Stimulated activated CD4-positive, alpha-beta T cell treated with anti-CD3 and anti-CD28 coated beads, Interleukin-15, amount 100 ng/mL, for 24 hours (primary cell): ENCODE measurements around the gene PTPN13.

ENCODE experiments used
- DNase-seq: peaks from one replicate; pipeline ENCODE4 v3.0.0-alpha.2; 2020

Gene PTPN13

GRCh38 chr4:86720508-86721068, 126.5 kb downstream of the PTPN13 start:
- no peak for DNase-seq

- DNase-seq = no peak
Observed at GRCh38 chr4:86721412-86721811, 127.3 kb downstream of the PTPN13 start.

DNA sequence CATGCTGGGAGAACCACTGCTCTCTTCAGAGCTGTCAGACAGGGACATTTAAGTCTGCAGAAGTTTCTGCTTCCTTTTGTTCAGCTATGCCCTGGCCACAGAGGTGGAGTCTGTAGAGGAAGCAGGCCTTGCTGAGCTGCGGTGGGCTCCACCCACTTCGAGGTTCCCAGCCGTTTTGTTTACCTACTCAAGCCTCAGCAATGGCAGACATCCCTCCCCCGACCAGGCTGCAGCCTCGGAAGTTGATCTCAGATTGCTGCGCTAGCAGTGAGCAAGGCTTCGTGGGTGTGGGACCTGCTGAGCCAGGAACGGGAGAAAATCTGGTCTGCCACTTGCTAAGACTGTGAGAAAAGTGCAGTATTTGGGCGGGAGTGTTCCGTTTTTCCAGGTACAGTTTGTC, 136.2 kb downstream of the PTPN13 start:
- DNase-seq = no peak

DNA sequence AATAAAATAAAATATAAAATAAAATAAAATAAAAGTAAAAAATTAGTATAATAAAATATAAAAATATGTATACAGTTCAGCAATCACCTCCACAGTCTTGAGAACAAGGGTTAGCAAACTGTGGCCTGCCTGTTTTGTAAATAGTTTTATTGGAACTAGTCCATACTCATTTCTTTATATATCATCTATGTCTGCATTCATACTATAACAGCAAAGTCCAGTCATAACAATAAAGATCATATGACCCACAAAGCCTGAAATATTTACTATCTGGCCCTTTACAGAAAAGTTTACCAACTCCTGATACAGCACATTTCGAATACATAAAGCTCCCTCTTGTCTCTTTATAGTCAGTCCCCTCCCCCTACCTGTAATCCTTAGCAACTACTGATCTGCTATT, 143.1 kb downstream of the PTPN13 start:
- DNase-seq = no peak

DNA sequence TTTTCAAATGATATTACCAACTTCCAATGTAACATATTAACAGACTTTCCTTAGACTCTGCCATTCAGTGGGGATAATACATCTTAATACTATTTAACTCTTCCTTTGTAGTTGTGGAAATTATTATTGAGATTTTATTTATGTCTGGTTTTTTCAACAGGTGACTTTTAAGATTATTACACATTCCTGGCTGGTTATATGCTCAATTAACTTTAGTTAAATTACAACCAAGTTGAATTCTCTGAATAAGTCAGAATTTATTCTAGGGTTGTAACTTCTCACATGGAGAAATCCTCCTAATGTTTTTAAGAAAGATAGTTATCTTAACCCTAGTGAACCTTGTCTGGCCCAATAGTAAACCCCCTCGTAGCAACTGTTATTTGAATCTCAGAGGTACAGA, 147.7 kb downstream of the PTPN13 start:
- no peak for DNase-seq

DNA sequence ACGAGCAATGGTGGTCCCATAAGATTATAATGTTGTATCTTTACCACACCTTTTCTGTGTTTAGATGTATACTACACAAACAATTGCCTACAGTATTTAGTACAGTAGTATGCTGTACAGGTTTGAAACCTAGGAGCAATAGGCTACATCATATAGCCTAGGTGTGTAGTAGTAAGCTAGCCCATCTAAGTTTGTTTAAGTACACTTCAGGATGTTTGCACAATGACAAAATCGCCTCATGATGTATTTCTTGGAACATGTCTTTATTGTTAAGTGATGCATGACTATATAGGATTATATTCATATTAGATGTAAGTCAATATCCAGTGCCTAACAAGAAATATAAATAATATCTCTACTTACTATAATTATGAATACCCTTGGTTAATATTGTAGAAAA, 150.5 kb downstream of the PTPN13 start:
- no peak for DNase-seq

DNA sequence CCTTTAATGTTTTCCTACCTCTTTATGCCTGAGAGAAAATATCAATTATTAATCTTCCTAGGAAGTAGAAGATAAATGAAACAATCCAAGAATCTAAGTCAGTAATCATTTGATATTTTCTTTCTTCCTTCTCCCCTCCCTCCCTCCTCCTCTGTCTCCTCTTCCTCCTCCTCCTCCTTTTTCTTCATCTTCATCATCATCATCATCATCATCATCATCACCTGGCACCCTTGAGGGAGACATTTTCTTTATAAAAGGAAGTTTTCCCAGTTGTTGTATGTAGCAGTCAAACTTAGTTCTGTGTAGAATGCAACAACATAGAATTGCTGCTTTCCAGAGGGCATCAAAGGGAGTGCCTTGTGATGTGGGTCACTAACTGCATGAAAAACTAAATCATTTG, 155.0 kb downstream of the PTPN13 start:
- DNase-seq = no peak

GRCh38 chr4:86755388-86755787, 161.3 kb downstream of the PTPN13 start:
- DNase-seq = no peak

- DNase-seq = no peak
Observed at GRCh38 chr4:86757468-86757867, 163.4 kb downstream of the PTPN13 start.

DNA sequence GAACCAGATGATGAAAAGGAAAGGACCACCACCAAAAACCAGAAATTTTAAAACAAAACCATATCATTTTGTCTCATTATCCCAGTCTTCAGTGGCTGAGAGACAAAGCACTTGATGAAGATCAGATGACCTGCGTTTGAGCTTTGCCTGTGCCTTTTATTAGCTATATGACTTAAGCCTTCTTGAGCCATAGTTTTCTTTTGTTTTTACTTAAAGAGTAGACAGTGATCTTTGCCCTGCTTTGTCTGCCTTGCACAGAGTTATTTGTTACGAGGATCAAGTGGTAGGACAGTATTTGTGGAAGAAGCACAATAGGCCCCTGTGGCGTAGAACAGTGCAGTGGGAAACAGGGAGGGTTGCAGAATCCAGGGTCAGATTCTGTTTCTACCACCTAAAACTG, 165.2 kb downstream of the PTPN13 start:
- no peak for DNase-seq

DNA sequence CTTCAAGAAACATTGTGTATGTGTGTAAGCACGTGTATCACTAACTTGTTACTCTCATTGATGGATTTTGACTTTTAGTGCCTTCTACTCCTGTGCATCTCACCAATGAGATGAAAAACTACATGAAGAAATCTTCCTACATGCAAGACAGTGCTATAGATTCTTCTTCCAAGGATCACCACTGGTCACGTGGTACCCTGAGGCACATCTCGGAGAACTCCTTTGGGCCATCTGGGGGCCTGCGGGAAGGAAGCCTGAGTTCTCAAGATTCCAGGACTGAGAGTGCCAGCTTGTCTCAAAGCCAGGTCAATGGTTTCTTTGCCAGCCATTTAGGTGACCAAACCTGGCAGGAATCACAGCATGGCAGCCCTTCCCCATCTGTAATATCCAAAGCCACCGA, 168.5 kb downstream of the PTPN13 start:
- no peak for DNase-seq

DNA sequence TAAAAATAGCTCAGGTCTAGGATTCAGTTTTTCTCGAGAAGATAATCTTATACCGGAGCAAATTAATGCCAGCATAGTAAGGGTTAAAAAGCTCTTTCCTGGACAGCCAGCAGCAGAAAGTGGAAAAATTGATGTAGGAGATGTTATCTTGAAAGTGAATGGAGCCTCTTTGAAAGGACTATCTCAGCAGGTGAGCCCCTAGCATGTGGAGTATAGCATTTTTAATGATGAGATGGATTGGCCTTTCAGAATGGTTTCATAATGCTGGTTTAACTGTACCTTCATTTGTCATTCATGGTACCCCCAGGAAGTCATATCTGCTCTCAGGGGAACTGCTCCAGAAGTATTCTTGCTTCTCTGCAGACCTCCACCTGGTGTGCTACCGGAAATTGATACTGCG, 175.7 kb downstream of the PTPN13 start:
- DNase-seq = no peak

- DNase-seq = no peak
Observed at GRCh38 chr4:86771141-86771540, 177.0 kb downstream of the PTPN13 start.

DNA sequence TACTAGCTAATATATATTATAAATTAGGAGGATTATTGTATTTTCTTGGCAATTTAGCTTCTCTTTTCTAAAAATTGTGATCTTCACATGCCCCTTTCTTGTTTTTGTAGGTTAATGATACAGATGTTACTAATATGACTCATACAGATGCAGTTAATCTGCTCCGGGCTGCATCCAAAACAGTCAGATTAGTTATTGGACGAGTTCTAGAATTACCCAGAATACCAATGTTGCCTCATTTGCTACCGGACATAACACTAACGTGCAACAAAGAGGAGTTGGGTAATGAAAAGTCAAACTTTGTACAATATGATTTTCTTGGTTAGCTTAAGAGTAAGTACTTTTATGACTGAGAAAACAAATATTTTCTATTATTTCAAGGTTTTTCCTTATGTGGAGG, 180.9 kb downstream of the PTPN13 start:
- no peak for DNase-seq

DNA sequence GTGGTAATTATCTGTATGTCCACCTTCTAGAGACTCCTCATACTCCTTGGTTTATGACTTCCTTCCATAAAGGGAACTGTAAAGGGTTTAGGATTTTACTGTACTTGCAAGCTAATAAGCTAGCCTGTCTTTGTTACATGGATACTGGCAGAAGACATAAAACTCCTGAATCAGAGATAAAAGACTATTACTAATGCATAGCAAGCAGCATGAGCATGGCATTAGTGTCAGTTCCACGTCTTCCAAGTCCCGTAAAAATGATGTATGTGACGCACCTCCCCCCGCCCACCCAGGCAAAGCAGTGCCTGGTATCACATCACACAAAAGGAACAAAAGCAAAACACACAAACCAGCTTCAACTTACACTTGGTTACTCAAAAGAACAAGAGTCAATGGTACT, 184.1 kb downstream of the PTPN13 start:
- DNase-seq = no peak

- DNase-seq = no peak
Observed at GRCh38 chr4:86788826-86789225, 194.7 kb downstream of the PTPN13 start.

DNA sequence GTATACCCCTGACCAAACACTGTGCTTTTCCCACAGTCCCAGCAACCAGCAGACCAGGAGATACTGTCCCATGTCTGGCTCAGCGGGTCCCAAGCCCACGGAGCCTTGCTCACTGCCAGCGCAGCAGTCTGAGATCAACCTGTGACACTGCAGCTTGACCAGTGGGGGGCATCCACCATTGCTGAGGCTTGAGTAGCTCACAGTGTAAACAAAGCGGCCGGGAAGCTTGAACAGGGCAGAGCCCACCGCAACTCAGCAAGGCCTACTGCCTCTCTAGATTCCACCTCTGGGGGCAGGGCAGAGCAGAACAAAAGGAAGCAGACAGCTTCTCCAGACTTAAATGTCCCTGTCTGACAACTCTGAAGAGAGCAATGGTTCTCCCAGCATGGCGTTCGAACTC, 197.0 kb downstream of the PTPN13 start:
- no peak for DNase-seq

DNA sequence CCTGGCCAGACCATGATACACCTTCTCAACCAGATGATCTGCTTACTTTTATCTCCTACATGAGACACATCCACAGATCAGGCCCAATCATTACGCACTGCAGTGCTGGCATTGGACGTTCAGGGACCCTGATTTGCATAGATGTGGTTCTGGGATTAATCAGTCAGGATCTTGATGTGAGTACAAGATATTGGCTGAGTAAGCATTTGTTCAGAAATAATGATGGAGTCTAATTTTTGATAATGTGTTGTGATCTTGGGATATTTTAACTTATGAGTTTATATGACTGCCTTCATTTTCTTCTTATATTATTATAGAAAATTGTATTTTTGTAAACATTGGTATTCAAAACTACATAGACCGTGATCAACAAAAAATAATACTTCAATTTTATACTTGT, 215.7 kb downstream of the PTPN13 start:
- no peak for DNase-seq

DNA sequence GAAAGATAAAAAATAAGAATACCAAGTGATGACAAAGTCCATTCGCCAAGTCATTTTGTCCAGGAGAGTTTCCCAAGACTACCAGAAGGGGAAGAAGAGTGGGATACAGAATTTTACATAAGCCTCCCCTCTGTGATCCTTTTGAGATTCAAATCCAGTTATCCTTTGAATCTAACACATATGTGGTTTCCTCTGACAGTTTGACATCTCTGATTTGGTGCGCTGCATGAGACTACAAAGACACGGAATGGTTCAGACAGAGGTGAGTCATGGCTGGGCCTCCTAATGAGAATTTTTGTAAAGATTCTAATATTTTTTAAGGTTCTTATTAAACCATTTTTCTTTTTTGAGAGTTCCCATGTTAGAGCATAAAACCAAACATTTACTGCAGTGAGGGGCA, 216.7 kb downstream of the PTPN13 start:
- DNase-seq = no peak

DNA sequence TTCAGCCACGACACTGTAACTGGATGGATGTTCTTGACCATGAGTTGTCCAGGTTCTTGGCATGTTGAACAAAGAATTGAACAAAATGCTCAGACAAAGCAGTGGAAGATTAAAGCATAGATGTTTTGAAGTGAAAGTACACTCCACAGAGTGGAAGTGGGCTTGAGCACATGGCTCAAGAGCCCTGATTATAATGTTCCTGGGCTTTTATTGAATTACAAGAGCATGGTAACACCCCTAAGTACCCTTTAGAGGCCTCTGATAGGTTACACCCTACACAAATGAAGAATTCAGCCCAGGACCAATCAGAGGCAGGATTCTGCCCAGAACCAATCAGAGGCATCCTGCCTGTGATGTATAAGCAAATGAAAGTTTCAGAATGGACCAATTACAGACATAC, 221.5 kb downstream of the PTPN13 start:
- DNase-seq = no peak

DNA sequence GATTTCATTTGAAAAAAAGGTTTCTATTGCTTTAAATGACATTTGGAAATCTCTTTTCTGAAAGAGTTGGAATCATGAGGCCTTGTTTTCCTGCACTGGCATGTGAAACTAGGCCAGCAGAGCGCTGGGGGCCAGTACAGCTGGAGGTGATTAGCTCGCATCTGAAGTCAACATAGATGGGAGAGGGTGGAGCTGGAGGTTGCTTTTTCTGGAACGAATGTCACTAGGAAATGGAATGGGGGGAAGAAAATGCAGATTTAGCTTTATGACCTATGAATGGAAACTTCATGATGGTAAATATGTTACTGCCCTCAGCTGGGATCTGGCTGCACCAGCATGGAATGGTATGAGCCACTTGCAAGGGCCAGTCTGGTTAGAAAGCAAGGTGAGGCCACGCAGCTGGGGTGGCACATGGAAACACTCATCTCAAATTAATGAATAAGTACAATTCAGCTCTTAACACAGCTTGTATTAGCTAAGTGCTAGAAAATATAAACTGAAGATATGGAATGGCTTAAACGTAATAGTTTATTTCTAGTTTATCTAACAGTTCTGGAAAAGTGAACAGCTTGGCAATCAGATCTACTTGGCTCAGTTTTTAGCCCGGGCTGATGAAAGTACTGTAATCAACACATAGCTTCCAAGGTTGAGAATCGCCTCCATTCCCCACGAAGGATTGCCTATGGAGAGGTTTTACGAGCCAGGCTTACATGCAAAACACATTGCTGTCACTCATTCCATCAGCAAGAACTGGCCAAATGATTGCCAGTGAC, 222.6 kb downstream of the PTPN13 start:
- DNase-seq = no peak

DNA sequence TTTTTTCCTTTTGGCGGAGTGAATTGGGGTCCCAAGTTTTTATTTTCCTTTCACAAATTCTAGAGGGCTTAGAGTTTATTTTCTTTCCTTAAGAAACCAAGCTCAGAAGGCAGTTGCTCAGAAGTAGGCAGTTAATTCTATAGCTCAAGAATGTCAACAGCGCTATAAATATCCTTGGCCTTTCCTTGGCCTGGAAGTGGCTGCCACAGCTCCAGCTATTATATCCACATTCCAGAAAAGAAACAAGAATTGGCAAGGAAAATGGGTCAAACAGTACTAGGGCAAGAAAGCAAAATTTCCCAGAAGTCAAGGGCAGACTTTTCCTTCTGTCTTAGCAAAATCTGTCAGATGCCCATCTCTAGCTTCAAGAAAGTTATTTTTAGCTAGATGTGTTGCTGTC, 224.1 kb downstream of the PTPN13 start:
- DNase-seq = no peak

DNA sequence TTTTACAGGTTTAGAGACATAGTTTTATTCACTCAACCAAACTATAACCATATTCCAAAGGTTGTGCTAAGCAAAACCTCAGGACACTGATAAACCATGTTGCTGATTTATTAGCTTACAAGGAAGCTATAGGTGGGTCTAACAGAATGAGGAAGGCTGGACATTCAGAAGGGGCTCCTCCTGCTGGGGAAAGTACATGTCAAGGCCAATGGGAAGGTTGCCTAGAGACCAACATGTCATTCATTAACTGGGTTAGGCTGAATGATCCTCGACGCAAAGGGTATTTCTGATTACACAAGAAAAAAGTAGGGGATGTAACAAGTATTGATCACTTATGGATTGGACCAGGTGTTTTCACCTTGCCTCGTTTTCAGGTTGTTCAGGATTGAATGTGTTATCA, 224.7 kb downstream of the PTPN13 start:
- no peak for DNase-seq

- no peak for DNase-seq
Observed at GRCh38 chr4:86819561-86819960, 225.4 kb downstream of the PTPN13 start.

DNA sequence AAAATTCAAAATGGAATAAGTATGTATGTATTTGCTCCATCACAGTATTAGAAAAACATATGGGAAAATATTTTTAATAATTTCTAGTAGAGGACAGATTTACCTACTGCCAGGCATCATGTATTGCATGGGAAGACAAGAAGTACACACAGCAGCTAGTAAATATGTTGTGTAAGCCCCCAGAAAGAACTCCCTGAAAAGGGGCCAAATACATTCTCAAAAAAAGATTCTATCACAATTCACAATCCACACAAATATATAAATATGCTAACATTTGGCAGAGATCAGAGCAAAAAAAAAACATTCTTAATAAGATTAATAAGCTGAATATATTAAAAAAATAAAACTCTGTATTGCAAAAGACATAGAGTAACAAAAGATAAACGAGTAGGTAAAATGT, 227.0 kb downstream of the PTPN13 start:
- no peak for DNase-seq
